GM19463 (cell line): ENCODE measurements around the gene CATSPERD.

Experiments used
- ATAC-seq: cut with Tn5 transposase; IDR thresholded peaks from one replicate; pipeline ENCODE4 v1.9.1; 2021; ENCODE audit warnings: mild to moderate bottlenecking, moderate library complexity; ENCODE audit not compliant: unreplicated experiment

The CATSPERD gene

DNA sequence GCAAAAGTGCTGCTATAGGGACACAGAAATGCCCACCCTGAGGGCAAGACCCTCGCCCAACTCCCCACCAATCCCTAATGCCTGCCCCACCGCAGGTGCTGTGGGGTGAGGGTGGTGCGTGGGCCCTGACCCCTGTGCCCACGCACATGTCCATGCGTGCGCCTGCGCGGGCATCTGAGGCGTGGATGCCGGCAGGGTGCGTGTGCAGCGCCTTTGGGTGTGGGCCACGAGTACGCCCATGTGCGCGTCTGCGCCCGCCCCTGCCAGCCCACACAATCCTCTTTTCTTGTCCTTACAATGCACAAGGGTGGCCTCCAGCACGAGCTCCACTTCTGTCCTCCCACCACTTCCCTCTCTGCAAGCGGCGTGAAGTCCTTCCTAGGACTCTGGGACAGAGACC, 104.7 kb downstream of the CATSPERD start:
- no peak for ATAC-seq

DNA sequence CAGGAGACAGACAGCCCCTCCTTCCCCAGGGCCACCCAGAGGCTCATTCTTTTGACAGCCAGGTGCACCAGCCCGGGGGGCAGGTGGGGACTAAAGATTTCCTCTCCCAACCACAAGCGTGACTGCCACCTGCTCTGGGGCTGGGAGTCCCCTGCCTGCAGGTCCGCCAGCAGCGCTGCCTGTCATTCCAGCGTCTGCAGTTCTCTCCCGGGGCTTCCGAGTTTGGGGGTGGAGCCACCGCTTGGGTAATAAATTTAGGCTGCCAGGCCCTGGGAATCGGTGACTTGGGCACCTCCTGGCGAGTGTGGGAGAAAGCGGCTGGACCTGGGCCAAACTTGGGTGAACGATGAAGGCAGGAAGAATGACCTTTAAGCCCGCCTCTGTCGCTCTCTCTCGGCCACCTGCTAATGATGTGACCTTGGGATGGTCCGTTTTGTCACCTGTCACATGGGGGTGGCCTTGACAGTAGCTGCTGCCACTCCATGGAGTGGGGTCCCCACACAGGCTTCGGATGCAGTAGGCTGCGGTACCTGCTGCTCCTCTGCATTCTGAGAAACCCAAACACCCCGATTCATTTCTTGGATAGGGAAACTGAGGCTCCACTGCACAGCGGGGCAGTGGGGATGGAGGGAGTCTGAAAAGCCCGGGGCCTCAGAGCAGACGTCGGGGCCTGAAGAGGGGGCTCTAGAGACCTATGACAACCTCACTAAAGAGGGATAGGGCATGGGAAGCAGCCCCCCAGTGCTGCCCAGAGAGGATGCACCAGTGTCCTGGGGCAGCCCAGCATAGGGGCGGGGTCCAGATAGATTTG, 106.3 kb downstream of the CATSPERD start:
- ATAC-seq = no peak

DNA sequence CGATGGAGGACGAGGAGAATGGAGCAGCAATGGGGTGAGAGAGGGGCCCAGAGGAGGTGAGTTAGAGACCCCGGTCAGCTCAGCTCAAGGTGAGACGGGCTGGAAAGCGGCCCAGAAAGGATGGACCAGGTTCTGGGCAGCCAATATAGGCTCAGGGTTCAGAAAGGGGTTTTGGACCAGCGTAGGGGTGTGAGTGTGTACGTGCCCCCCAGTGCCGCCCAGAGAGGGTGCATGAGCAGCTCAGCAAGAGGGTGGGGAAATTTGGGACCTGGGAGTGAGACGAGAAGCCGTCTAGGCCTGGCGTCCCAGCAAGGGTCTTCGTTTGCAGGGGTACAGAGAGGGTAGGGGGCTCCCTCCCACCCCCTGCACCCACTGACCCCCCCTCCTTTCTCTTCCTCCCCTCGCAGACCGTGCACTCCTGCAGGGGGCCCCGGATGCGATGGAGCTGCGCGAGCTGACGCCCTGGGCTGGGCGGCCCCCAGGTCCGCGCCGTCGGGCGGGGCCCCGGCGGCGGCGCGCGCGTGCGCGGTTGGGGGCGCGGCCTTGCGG, 107.0 kb downstream of the CATSPERD start:
- ATAC-seq = no peak

DNA sequence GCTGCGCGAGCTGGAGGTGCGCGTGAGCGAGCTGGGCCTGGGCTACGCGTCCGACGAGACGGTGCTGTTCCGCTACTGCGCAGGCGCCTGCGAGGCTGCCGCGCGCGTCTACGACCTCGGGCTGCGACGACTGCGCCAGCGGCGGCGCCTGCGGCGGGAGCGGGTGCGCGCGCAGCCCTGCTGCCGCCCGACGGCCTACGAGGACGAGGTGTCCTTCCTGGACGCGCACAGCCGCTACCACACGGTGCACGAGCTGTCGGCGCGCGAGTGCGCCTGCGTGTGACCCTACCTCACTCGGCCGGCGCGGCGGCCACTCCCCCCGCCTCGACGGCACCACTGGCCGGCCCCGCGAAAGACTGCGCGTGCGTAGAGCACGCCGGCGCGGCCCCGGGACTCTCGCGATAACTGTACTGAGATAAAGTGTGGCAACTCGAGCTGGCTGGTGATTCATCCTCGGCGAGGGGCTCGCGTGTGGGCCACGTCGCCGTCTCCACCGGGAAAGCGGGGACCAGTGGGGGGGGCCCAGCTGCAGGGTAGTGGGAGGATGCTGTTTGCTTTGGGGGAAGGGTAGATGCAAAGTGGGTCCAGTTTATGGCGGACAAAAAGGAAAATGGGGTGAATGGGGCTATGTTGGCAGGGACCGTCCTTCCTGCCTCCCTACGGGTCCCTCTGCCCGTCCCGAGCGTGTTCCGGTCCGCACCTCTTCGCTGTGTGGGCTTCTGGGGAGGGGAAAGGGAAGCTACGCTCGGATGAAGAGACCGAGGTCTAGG, 107.6 kb downstream of the CATSPERD start:
- ATAC-seq = peak; percentile 70
